Measurements from ENCODE around the gene SEC16A.

- TF ChIP-seq POLR2A (IDR thresholded peaks at IDR 0.05) (no peak), CTCF (IDR thresholded peaks at IDR 0.05) (peak in 6 of 7 experiments; percentile 36 to 91 (median 84)), POLR2AphosphoS5 (IDR thresholded peaks at IDR 0.05) (no peak)
Measured at GRCh38 chr9:136485049-136486045, 2.5 kb upstream of the SEC16A start.

All from stomach (tissue), 4 donors.